ENCODE data around the gene SPATA9. TPM values are rescaled to one million over a fixed set of nuclear protein-coding genes. Genes with fewer than 3 reads are reported as not detected.

The SPATA9 gene
- total RNA-seq, 1 experiment from 2014 or later: not detected

DNA sequence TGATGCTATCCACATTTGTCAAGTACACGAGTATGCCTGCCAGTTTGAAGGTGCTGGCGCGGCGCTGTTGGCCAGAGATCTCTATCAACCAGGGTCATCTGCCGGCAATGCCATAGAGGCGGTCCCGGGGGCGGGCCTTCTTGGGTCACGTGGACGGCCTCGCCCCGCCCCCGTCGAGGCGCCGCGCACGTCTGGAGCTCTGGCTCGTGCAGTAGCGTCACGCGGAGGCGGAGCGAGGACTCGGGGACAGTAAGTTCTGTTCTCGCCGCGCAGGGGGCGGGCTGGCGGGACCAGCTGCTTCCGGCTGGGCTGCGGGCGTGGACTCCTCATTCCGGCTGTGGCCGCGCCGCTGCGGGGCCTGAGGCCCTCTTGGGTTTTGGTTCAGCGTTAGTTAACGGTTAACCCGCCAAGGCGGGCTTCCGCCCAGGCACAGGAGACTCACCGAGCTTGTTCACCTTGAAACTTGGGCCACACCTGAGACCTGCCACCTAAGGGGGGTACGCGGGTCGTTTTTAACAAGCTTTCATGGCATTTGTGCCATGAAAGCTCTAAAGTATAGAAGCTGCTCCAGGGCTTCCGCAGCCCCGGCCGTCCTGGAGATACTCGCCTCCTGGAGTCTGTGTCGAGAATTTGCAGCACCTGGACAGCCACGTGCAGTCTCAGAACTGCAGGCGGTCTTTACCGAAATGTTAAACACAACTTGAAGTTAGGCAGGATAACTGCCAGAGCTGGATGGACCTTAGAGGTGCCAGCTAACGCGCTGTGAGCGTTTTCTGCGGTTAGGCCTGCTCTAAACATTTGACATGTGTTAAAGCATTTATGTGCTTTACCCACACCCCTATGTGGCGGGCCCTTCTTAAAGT is 36.0 kb downstream of the SPATA9 start, which contains the start of gene RFESD:
Gene RFESD, plus strand, starts transcription at position 209 of the 863 bp plus-strand sequence. CDS start 5,495 bp downstream, outside the sequence.
- Histone ChIP-seq H3K36me3 (ENCODE audit: control insufficient read depth in 1 of 2, insufficient read depth in 2 of 2, low read length in 2 of 2) (no peaks in the 10 kb centered on the region), H3K9me2 (ENCODE audit: insufficient read depth) (no peaks in the 10 kb centered on the region), H3K4me3 (replicated peaks in 1 of 2; ENCODE audit: low read depth in 1 of 2, low read length in 2 of 2) (peak within 1 kb of the TSS; percentile 48 to 65), H3K27ac (ENCODE audit: low read depth, low read length) (peak within 1 kb of the TSS; percentile 76), H3K27me3 (ENCODE audit: insufficient read depth, low read length) (no peaks in the 10 kb centered on the region), H3K4me2 (ENCODE audit: low read length) (peak within 1 kb of the TSS; percentile 91), H3K79me2 (ENCODE audit: insufficient read depth, low read length) (no peaks in the 10 kb centered on the region), H3K9ac (ENCODE audit: low read length) (peak within 1 kb of the TSS; percentile 75), H2AFZ (ENCODE audit: low read depth, low read length, poor library complexity, severe bottlenecking) (peak within 1 kb of the TSS; percentile 91), H3K9me3 (ENCODE audit: control insufficient read depth in 1 of 2, insufficient read depth in 1 of 2, low read depth in 1 of 2, low read length in 2 of 2) (no peaks in the 10 kb centered on the region), H4K20me1 (ENCODE audit: insufficient read depth) (no peaks in the 10 kb centered on the region), H3K4me1 (ENCODE audit: control insufficient read depth in 1 of 2, insufficient read depth in 2 of 2, low read length in 2 of 2) (peaks cover 9 to 33% of the 10 kb centered on the region in 2 experiments; a peak in 3 of 4 replicates)
- ChIA-PET POLR2A (interaction anchor here (0.6 to 1.5 kb wide), 12 partner anchors 12 to 596 kb away, joined by 3 to 10 read pairs (median 3); partner anchors contain the start of genes GLRX and RHOBTB3), RAD21 (ENCODE audit: low non-redundant PET in 1 of 2, low total read pairs in 2 of 2, uncharacterized antibody in 2 of 2, unreplicated experiment in 2 of 2) (interaction anchor here (0.6 to 1.6 kb wide), 4 partner anchors 84 to 203 kb away, joined by 3 to 4 read pairs (median 3); partner anchors contain the start of gene RHOBTB3 (in 1 of the 2)), CTCF (interaction anchor here (0.9 to 2.0 kb wide), 5 partner anchors 9 to 201 kb away, joined by 3 to 9 read pairs (median 4); no protein-coding TSS in a partner anchor)
- intact Hi-C loops (cut with micrococcal nuclease): loop anchor here (5.0 kb wide), 1 partner anchor 691 kb away; no protein-coding TSS in a partner anchor
- DNase-seq (ENCODE audit: low read depth, low spot score): peak; percentile 91
- ATAC-seq: peak; percentile 93
- BruUV-seq (replicated peaks): TSS peak; percentile 84
- TF ChIP-seq JUND (IDR thresholded peaks at IDR 0.05) (no peak), CEBPB (IDR thresholded peaks at IDR 0.05; ENCODE audit: low read depth) (no peak), EZH2 (IDR thresholded peaks at IDR 0.05) (no peak), EGR1 (IDR thresholded peaks at IDR 0.05; ENCODE audit: low read depth) (peak; percentile 82), POLR2A (IDR thresholded peaks at IDR 0.05; ENCODE audit: borderline replicate concordance, extremely low read depth, insufficient read depth, insufficient read length) (peak; percentile 72), TCF7L2 (IDR thresholded peaks at IDR 0.05; ENCODE audit: borderline replicate concordance, extremely low read depth, insufficient read depth, insufficient read length) (peak; percentile 93), ZNF274 (IDR thresholded peaks at IDR 0.05; ENCODE audit: low read depth, low read length) (no peak), POLR2AphosphoS5 (IDR thresholded peaks at IDR 0.05; ENCODE audit: low read depth, low read length) (peak; percentile 91), RAD21 (IDR thresholded peaks at IDR 0.05; ENCODE audit: low read depth) (peak; percentile 34), EZH2phosphoT487 (IDR thresholded peaks at IDR 0.05; ENCODE audit: borderline replicate concordance) (no peak), YY1 (IDR thresholded peaks at IDR 0.05; ENCODE audit: extremely low read depth, insufficient replicate concordance, low read depth, low read length) (peak; percentile 3), SP1 (IDR thresholded peaks at IDR 0.05; ENCODE audit: low read depth) (peak; percentile 68), SIN3A (IDR thresholded peaks at IDR 0.05; ENCODE audit: low read depth) (peak; percentile 72), ELF1 (IDR thresholded peaks at IDR 0.05; ENCODE audit: borderline replicate concordance, low read depth) (no peak)
- TF ChIP-seq, protein P1, sequence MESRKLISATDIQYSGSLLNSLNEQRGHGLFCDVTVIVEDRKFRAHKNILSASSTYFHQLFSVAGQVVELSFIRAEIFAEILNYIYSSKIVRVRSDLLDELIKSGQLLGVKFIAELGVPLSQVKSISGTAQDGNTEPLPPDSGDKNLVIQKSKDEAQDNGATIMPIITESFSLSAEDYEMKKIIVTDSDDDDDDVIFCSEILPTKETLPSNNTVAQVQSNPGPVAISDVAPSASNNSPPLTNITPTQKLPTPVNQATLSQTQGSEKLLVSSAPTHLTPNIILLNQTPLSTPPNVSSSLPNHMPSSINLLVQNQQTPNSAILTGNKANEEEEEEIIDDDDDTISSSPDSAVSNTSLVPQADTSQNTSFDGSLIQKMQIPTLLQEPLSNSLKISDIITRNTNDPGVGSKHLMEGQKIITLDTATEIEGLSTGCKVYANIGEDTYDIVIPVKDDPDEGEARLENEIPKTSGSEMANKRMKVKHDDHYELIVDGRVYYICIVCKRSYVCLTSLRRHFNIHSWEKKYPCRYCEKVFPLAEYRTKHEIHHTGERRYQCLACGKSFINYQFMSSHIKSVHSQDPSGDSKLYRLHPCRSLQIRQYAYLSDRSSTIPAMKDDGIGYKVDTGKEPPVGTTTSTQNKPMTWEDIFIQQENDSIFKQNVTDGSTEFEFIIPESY (IDR thresholded peaks at IDR 0.05; ENCODE audit: extremely low read depth, insufficient replicate concordance, low read length): no peak
- TF ChIP-seq, protein P2, sequence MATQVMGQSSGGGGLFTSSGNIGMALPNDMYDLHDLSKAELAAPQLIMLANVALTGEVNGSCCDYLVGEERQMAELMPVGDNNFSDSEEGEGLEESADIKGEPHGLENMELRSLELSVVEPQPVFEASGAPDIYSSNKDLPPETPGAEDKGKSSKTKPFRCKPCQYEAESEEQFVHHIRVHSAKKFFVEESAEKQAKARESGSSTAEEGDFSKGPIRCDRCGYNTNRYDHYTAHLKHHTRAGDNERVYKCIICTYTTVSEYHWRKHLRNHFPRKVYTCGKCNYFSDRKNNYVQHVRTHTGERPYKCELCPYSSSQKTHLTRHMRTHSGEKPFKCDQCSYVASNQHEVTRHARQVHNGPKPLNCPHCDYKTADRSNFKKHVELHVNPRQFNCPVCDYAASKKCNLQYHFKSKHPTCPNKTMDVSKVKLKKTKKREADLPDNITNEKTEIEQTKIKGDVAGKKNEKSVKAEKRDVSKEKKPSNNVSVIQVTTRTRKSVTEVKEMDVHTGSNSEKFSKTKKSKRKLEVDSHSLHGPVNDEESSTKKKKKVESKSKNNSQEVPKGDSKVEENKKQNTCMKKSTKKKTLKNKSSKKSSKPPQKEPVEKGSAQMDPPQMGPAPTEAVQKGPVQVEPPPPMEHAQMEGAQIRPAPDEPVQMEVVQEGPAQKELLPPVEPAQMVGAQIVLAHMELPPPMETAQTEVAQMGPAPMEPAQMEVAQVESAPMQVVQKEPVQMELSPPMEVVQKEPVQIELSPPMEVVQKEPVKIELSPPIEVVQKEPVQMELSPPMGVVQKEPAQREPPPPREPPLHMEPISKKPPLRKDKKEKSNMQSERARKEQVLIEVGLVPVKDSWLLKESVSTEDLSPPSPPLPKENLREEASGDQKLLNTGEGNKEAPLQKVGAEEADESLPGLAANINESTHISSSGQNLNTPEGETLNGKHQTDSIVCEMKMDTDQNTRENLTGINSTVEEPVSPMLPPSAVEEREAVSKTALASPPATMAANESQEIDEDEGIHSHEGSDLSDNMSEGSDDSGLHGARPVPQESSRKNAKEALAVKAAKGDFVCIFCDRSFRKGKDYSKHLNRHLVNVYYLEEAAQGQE (IDR thresholded peaks at IDR 0.05; ENCODE audit: low read depth): no peak
- TF ChIP-seq, protein P3, sequence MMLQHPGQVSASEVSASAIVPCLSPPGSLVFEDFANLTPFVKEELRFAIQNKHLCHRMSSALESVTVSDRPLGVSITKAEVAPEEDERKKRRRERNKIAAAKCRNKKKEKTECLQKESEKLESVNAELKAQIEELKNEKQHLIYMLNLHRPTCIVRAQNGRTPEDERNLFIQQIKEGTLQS (IDR thresholded peaks at IDR 0.05): no peak
- TF ChIP-seq, protein P4, sequence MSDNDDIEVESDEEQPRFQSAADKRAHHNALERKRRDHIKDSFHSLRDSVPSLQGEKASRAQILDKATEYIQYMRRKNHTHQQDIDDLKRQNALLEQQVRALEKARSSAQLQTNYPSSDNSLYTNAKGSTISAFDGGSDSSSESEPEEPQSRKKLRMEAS (IDR thresholded peaks at IDR 0.05): peak; percentile 85

Measured in HCT116 (cell line).